ENCODE results near the gene TRPV5. TPM values are rescaled to one million over a fixed set of nuclear protein-coding genes. Genes with fewer than 3 reads are reported as not detected.

TRPV5 gene
- polyA plus RNA-seq, 1 experiment: not detected

GRCh38 chr7:142894112-142894984, 39.2 kb downstream of the TRPV5 start:
- ChIA-PET CTCF (interaction anchor here (0.5 to 1.4 kb wide), 3 partner anchors 13 to 282 kb away, joined by 3 to 4 read pairs (median 3); no protein-coding TSS in a partner anchor), POLR2A (no interaction called here)
- no peak for DNase-seq (ENCODE audit: low read depth)
- Histone ChIP-seq H3K36me3 (ENCODE audit: control insufficient read depth, insufficient read depth, low read length) (no peaks in the 10 kb centered on the region), H3K4me3 (ENCODE audit: low read depth, low read length) (no peak overlapping the region), H3K27me3 (ENCODE audit: control insufficient read depth, insufficient read depth, low read length) (0 out of 2 replicates have a peak, but pooled peaks cover 1% of the 10 kb centered on the region)
- no peak for TF ChIP-seq CTCF (IDR thresholded peaks at IDR 0.05; ENCODE audit: insufficient read depth, low read depth, low read length)

- no peak for TF ChIP-seq CTCF (IDR thresholded peaks at IDR 0.05; ENCODE audit: insufficient read depth, low read depth, low read length)
- POLR2A ChIA-PET: no interaction called here
- no peak for DNase-seq (ENCODE audit: low read depth)
- Histone ChIP-seq H3K27me3 (ENCODE audit: control insufficient read depth, insufficient read depth, low read length) (0 out of 2 replicates have a peak, but pooled peaks cover 1% of the 10 kb centered on the region), H3K36me3 (ENCODE audit: control insufficient read depth, insufficient read depth, low read length) (no peaks in the 10 kb centered on the region), H3K4me3 (ENCODE audit: low read depth, low read length) (no peak overlapping the region)
- CTCF ChIA-PET: interaction anchor here (1.4 kb wide), 1 partner anchor 12 kb away, joined by 7 read pairs; no protein-coding TSS in a partner anchor
Measured at GRCh38 chr7:142892951-142893350, 40.6 kb downstream of the TRPV5 start.

GRCh38 chr7:142891490-142892082, 42.0 kb downstream of the TRPV5 start:
- no peak for TF ChIP-seq CTCF (IDR thresholded peaks at IDR 0.05; ENCODE audit: insufficient read depth, low read depth, low read length)
- POLR2A ChIA-PET: no interaction called here
- CTCF ChIA-PET: interaction anchor here (1.4 kb wide), 1 partner anchor 11 kb away, joined by 7 read pairs; no protein-coding TSS in a partner anchor

GRCh38 chr7:142890874-142891485, 42.6 kb downstream of the TRPV5 start:
- ChIA-PET CTCF (no interaction called here), POLR2A (no interaction called here)
- no peak for TF ChIP-seq CTCF (IDR thresholded peaks at IDR 0.05; ENCODE audit: insufficient read depth, low read depth, low read length)
- H3K4me3 ChIP-seq (ENCODE audit: low read depth, low read length): no peak overlapping the region
- no peak for DNase-seq (ENCODE audit: low read depth)
- H3K27me3 ChIP-seq (ENCODE audit: control insufficient read depth, insufficient read depth, low read length): 0 out of 2 replicates have a peak, but pooled peaks cover 1% of the 10 kb centered on the region
- H3K36me3 ChIP-seq (ENCODE audit: control insufficient read depth, insufficient read depth, low read length): no peaks in the 10 kb centered on the region

More at GRCh38 chr7:142891490-142892082, 42.0 kb downstream of the TRPV5 start:
- Histone ChIP-seq H3K4me3 (ENCODE audit: low read depth, low read length) (no peak overlapping the region), H3K36me3 (ENCODE audit: control insufficient read depth, insufficient read depth, low read length) (no peaks in the 10 kb centered on the region), H3K27me3 (ENCODE audit: control insufficient read depth, insufficient read depth, low read length) (0 out of 2 replicates have a peak, but pooled peaks cover 1% of the 10 kb centered on the region)
- DNase-seq (ENCODE audit: low read depth): no peak

- no peaks in the 10 kb centered on the region for H3K36me3 ChIP-seq (ENCODE audit: control insufficient read depth, insufficient read depth, low read length)
- H3K4me3 ChIP-seq (ENCODE audit: low read depth, low read length): no peak overlapping the region
- POLR2A ChIA-PET: no interaction called here
- no peak for DNase-seq (ENCODE audit: low read depth)
- CTCF ChIA-PET: interaction anchor here (1.3 kb wide), 1 partner anchor 9 kb away, joined by 3 read pairs; no protein-coding TSS in a partner anchor
- no peak for TF ChIP-seq CTCF (IDR thresholded peaks at IDR 0.05; ENCODE audit: insufficient read depth, low read depth, low read length)
- 0 out of 2 replicates have a peak, but pooled peaks cover 1% of the 10 kb centered on the region for H3K27me3 ChIP-seq (ENCODE audit: control insufficient read depth, insufficient read depth, low read length)
Measured at GRCh38 chr7:142889816-142890215, 43.7 kb downstream of the TRPV5 start.

Data from BJ (cell line).